GM06990 (cell line): ENCODE measurements around the gene LTBP3.

ENCODE experiments used
- DNase-seq: peaks from one replicate; pipeline ENCODE4 v3.0.0-alpha.2; 2011; ENCODE audit not compliant: insufficient read length; ENCODE audit errors: extremely low read depth
- H3K27me3 ChIP-seq: replicated peaks from 2 replicates; pipeline ENCODE4 v1.6.0; 2011; ENCODE audit warnings: low read length; ENCODE audit not compliant: control insufficient read depth, insufficient read depth
- H3K36me3 ChIP-seq: 2 replicates; pipeline ENCODE4 v1.5.1; 2011; ENCODE audit warnings: low read length; ENCODE audit not compliant: control insufficient read depth, insufficient read depth
- H3K4me3 ChIP-seq: replicated peaks from 2 replicates; pipeline ENCODE4 v1.5.1; 2011; ENCODE audit warnings: low read depth, mild to moderate bottlenecking, control low read depth, low read length
- TF ChIP-seq, protein P1 (sequence below): IDR thresholded peaks from 2 replicates; pipeline ENCODE4 v1.5.1; 2011; ENCODE audit warnings: low read length, control low read depth, mild to moderate bottlenecking, inconsistent platforms; ENCODE audit not compliant: insufficient read depth, poor library complexity, severe bottlenecking

The LTBP3 gene

DNA sequence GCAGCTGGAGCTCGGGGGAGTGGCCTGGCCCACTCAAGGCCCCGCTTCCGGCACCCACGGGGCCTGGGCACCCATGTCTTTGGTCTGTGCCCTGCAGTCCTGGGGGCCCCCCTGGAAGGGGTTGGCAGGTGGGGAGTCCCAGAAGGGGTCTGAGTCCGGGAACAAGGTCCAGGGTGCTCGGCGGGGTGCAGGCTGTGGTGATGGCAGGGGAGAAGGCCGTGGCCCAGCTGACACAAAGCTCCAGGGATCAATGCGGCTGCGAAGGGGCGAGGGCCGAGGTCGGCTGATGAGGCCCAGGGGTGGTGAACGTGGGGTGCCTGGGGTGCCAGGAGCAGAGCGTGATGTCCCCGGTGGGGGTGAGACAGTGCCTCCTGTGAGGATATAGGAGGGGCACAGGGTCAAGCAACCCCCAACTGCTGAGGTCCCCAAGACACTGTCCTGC lies 40.1 kb upstream of the LTBP3 start:
- no peak for DNase-seq
- H3K27me3 ChIP-seq: no peaks in the 10 kb centered on the region
- H3K36me3 ChIP-seq: peaks cover 24% of the 10 kb centered on the region
- no peak overlapping the region for H3K4me3 ChIP-seq
- TF ChIP-seq, protein P1, sequence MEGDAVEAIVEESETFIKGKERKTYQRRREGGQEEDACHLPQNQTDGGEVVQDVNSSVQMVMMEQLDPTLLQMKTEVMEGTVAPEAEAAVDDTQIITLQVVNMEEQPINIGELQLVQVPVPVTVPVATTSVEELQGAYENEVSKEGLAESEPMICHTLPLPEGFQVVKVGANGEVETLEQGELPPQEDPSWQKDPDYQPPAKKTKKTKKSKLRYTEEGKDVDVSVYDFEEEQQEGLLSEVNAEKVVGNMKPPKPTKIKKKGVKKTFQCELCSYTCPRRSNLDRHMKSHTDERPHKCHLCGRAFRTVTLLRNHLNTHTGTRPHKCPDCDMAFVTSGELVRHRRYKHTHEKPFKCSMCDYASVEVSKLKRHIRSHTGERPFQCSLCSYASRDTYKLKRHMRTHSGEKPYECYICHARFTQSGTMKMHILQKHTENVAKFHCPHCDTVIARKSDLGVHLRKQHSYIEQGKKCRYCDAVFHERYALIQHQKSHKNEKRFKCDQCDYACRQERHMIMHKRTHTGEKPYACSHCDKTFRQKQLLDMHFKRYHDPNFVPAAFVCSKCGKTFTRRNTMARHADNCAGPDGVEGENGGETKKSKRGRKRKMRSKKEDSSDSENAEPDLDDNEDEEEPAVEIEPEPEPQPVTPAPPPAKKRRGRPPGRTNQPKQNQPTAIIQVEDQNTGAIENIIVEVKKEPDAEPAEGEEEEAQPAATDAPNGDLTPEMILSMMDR: no peak

DNA sequence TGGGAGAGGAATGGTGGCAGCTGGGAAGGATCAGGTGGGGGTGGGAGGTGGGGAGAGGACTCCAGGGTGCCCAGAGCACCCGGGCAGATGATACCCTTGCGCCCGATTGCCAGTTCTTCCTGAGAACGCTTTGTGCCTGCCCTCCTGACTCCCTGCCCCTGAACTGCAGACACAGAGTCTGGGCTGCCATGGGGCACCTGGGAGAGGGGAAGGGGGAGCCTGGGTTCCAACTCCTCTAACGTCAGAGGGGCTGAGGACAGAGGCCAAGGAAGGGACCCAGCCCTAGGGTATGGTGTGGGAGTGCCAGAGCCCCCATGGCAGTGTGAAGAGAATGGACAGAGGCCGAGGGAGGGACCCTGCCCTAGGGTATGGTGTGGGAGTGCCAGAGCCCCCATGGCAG lies 38.4 kb upstream of the LTBP3 start:
- Histone ChIP-seq H3K36me3 (peaks cover 29% of the 10 kb centered on the region), H3K27me3 (no peaks in the 10 kb centered on the region), H3K4me3 (no peak overlapping the region)
- no peak for DNase-seq
- TF ChIP-seq, protein P1: no peak

DNA sequence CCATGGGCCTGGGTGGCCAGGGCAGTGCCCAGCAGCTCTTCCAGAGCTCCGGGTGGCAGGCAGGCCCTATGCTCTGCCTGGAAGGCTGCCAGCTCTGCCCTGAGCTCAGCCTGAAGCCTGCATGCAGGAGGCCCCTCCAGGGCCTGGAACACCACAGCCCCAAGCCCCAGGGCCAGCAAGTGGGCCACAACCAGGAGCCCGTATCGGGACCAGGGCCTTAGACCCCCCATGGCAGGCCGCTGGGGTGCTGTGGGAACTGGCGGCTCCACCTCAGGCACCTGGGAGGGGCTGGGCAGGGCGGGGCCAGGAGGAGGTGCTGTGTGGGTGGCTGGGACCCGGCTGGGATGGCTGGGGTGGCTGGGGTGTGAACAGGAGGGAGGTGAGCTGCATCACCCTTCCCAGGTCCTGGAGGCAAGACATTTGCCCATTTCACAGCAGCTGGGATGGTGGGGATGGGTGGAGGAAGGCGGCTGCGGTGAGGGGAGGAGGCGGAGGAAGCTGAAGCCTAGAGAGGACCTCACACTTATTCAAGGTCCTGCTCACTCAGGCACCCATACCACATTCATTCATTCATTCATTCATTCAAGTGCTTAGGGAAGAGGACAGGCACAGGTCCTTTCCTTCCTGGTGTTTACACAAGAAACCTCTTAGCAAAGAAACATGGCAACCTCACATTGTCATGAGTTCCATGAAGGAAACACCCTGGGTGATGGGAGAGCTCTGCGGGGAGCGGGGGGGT lies 37.6 kb upstream of the LTBP3 start, which contains the start of gene KCNK7:
TSS of gene KCNK7 (minus strand) at position 258 of the 739 bp plus-strand sequence. CDS start at position 230, 28 bp downstream.
- TF ChIP-seq, protein P1: no peak
- no peak within 1 kb of the TSS for H3K4me3 ChIP-seq
- H3K27me3 ChIP-seq: no peaks in the 10 kb centered on the region
- H3K36me3 ChIP-seq: peaks cover 29% of the 10 kb centered on the region
- no peak for DNase-seq

DNA sequence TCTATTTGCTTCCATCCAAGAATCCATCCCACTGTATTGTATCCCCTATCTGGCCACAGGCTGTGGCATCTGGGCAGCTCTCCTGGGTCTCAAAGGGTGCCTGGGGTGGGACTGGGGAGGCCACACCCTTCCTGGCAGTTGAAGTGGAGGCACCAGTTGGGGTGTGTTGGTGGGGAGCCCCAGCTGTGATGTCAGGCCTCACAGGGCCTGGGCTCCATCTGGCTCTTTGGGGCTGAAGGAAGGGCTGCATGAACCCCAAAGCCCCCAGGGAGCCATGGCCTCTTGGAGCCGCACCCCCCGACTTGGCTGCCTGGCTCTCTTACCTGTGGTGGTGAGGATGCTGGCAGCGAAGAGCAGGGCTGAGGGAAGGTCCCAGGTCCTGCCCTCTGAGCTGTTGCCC lies 37.0 kb upstream of the LTBP3 start:
- Histone ChIP-seq H3K27me3 (no peaks in the 10 kb centered on the region), H3K4me3 (no peak overlapping the region), H3K36me3 (peaks cover 32% of the 10 kb centered on the region)
- TF ChIP-seq, protein P1: no peak
- no peak for DNase-seq

DNA sequence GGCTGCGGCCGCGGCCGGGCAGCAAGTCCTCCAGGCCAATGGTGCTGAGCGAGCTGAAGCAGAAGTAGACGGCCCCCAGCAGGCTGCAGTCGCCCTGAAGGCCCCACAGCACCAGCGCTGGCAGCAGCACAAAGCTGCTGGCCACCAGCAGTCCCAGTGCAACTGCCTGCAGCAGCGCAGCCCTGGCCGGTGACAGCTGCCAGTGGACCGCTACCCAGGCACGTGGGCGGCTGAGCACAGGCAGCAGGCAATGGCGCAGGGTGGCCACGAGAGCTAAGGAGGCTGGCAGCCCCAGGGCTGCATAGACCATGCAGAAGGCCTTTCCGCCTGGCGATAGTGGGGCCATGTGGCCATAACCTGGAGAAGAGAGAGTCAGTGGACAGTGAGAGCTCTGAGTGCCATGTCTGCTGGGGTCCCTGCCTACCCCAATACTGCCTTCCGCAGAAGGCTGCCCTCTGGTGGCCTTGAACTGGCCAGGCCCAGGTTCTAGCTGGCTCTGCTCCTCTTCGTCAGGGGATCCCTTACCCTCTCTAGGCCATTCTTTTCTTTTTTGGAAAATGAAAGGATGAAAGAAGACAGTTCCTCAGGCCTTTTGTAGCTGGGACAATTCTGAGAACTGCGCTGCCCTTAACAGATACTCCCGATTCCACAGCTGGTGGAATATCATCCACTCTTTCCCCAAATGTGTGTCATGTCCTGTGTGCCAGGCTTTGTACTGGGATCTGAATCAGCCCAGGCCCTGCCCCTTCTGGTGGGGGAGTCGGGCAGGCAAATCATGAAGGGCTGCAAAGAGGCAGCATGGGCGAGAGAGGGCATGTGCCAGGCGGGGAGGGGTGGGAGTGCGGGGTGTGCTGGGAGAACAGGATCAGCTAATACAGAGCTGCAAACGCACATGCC lies 35.6 kb upstream of the LTBP3 start:
- H3K27me3 ChIP-seq: no peaks in the 10 kb centered on the region
- peaks cover 30% of the 10 kb centered on the region for H3K36me3 ChIP-seq
- H3K4me3 ChIP-seq: no peak overlapping the region
- TF ChIP-seq, protein P1: peak; percentile 78
- DNase-seq: no peak
